HG02885 (cell line): Measurements from ENCODE around the gene FOXG1.

Experiments
- ATAC-seq: cut with Tn5 transposase; IDR thresholded peaks from one replicate; pipeline ENCODE4 v1.9.1; 2021; ENCODE audit warnings: mild to moderate bottlenecking; ENCODE audit not compliant: unreplicated experiment, poor library complexity

FOXG1 gene

GRCh38 chr14:28766469-28766955, at the start of gene FOXG1:
FOXG1 (plus strand) TSS chr14:28766787; CDS start chr14:28767280, 493 bp downstream.
- peak; percentile 56 for ATAC-seq

DNA sequence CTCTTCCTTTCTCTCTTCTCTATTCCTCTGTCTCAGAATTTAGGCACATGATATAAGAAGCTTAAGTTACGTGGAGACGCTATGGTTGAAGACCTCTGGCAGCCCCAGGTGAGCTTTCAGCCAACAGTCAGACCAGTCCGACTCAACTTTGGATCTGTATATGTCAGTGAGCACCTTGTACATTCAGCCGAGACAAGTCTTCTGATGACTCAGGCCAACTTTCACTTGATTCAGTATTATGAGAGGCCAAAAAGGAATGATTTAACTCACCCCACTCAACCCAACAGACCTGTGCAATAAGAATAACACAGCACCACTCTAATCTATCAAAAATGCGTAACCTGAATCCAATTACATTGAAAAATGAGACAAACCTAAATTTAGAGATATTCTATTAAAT, 47.5 kb upstream of the FOXG1 start:
- no peak for ATAC-seq

- ATAC-seq: no peak
Measured at GRCh38 chr14:28731358-28731757, 35.2 kb upstream of the FOXG1 start.

DNA sequence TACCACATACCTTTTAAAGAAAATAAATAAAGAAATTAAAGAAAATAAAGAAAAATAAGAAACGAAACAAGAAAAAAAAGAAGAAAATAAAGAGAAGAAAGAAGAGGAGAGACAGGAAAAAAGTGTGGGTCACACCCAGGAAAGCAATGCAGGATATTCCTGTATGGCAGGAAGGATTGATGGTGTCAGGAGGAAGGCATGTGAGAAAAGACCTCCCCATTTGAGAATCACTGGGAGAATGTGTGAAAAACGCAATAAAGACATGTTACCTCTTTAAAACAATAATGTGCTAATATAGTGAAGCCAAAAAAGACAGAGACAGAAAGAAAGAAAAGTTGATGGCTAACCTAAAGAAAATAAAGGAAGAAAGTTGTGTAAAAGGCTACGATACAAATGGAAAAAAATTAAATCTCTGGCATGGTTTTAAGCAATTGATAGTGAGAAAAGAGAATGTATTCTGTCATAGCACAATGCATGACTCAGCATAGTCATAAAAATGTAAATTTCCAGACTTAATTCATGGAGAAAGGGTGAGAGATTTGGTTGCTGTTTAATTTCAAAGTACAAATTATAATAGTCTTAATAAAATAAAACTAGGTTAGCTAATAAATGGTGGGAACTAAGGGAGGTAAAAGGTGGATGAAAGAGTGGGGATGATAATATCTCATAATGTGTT, 24.3 kb upstream of the FOXG1 start:
- no peak for ATAC-seq

DNA sequence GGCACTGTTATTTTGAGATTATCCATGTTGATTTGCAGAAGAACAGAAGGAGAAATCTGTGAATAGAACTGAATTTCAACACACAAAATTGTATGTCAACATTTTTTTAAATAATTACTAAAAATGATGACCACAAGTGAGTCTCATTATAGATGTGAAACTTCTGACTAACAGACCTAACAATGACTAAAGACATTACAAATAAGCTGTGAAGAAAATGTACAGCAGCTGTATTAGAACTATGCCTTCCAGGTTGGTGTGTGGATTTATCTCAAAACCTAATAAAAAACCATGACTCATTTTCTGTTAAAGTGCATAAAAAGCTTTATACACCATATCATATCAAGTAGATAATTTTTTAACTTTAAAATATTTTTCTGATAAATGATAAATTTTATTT, 22.5 kb upstream of the FOXG1 start:
- ATAC-seq: no peak

- ATAC-seq: no peak
Measured at GRCh38 chr14:28745176-28745575, 21.4 kb upstream of the FOXG1 start.

- no peak for ATAC-seq
Measured at GRCh38 chr14:28746247-28746646, 20.3 kb upstream of the FOXG1 start.

- peak; percentile 87 for ATAC-seq
Measured at GRCh38 chr14:28751467-28752058, 15.0 kb upstream of the FOXG1 start.

GRCh38 chr14:28754209-28754985, 12.2 kb upstream of the FOXG1 start:
- ATAC-seq: peak; percentile 61

GRCh38 chr14:28755198-28755815, 11.3 kb upstream of the FOXG1 start:
- no peak for ATAC-seq

DNA sequence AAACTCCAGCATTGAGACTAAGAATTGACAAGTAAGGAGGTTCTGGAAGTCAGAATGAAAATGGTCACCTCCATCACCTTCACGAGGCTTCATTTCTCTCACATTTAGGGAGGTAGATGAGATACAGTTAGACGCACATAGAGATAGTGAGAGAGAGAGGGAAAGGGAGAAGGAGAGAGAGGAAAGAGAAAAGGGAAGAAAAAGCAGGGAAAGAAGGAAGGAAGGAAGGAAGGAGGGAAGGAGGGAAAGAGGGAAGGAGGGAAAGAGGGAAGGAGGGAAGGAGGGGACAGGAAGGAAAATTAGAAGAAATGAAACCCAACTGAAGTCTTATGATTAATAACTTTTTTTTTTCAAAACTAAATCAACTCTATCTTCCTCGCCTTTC, 10.7 kb upstream of the FOXG1 start:
- no peak for ATAC-seq

- ATAC-seq: no peak
Measured at GRCh38 chr14:28756269-28756883, 10.2 kb upstream of the FOXG1 start.

DNA sequence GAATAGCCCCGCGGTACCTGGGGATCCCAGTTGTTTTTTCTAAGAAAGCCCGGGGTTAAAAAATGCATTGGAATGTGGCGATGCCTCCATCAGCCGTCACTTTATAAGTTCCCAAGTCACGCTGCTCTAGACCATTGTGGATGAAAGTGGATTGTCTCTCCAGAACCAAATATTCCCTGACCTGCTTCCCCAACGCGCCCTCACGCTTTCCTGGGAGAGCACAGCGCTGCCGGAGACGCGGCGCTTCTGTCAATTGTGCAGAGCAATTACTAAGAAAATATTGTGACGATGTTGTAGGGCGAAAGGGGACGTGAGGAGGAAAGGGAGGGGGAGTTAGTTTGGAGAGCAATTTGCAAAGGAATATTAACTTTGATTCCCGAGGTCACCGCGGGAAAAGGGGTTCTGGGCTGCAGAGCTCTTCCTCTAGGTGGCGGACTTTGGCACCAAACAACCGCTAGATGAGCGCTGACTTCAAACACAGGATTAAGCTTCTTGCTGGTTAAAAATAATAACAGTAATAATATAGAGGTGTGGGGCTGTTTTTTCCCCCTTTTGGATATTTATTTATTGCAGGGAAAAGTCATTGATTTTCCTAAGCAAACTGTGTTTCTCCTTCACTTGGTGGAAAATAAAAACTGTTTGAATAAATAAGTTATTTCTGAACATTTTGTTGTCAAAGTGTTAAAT, 9.6 kb upstream of the FOXG1 start:
- ATAC-seq: peak; percentile 48

DNA sequence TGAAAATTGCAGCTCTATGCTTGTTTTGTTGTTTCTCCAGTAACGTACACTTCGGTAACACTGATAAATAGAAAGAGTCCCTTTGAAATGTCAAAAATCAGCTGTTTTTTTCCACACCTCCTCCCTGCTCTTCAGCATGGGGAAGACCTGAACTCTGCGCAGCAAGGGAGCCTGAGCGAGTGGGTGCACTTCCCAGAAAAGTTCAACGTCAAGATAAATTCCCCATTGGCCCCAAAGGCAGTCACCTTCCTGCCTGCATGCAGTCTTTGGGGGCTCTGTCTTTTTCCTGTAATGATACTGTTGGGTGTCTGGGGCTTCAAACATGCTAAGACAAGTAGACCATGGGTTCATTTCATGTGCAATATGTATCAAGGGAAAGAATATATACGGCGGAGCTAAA, 8.8 kb upstream of the FOXG1 start:
- no peak for ATAC-seq

DNA sequence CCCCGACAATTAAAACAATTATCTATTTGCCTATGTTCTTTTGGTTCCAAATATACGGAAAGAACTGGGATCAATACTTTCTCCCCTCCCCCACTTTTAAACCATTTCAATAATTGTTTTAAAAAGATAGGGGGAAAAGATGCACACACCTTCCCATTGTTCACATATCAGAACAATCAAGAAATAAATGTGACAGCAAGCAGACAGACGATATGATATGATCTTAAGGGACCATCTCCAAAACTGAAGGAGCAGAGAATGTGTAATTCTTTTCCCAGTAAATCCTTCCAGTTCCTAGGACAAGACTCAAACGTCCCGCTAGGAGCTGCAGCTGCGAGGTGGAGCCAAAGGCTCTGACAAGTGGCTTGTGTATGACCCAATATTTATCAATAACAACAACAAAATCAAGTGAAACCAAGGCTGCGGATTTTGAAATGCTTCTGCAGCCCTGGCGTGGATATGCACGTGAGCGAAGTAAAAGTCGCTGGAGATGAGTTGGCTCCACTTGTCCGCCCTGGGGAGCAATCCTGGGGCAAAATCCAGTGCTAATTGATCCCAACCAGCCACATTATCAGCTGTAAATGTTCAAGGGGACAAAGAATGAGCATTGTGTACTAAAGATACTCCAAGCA, 8.2 kb upstream of the FOXG1 start:
- ATAC-seq: no peak

GRCh38 chr14:28758885-28759652, 7.5 kb upstream of the FOXG1 start:
- ATAC-seq: no peak

GRCh38 chr14:28759653-28760313, 6.8 kb upstream of the FOXG1 start:
- no peak for ATAC-seq

- no peak for ATAC-seq
Measured at GRCh38 chr14:28760431-28760996, 6.1 kb upstream of the FOXG1 start.
